ENCODE measurements around the gene TMCC1.
"Not testable (repeated sequence)": the region's sequence is repeated elsewhere in the genome, so short reads cannot be mapped to it uniquely, and the experiment has no call there.

The TMCC1 gene

GRCh38 chr3:129769616-129770015, 123.9 kb downstream of the TMCC1 start:
- DNase-seq, result no peak

GRCh38 chr3:129768728-129769127, 124.8 kb downstream of the TMCC1 start:
- no peak for DNase-seq

- no peak for DNase-seq
Measured at GRCh38 chr3:129766135-129766534, 127.4 kb downstream of the TMCC1 start.

GRCh38 chr3:129764090-129764489, 129.4 kb downstream of the TMCC1 start:
- no peak for DNase-seq

- DNase-seq, result no peak
Measured at GRCh38 chr3:129758785-129759320, 134.7 kb downstream of the TMCC1 start.

GRCh38 chr3:129758306-129758705, 135.2 kb downstream of the TMCC1 start:
- DNase-seq, result no peak

- DNase-seq, result no peak
Measured at GRCh38 chr3:129756871-129757270, 136.6 kb downstream of the TMCC1 start.

GRCh38 chr3:129751105-129751504, 142.4 kb downstream of the TMCC1 start:
- not testable (repeated sequence) for DNase-seq

GRCh38 chr3:129749692-129750091, 143.8 kb downstream of the TMCC1 start:
- DNase-seq, result no peak

GRCh38 chr3:129747992-129748391, 145.5 kb downstream of the TMCC1 start:
- no peak for DNase-seq

GRCh38 chr3:129747136-129747535, 146.4 kb downstream of the TMCC1 start:
- DNase-seq, result no peak

GRCh38 chr3:129746629-129747028, 146.9 kb downstream of the TMCC1 start:
- DNase-seq, result no peak

- no peak for DNase-seq
Measured at GRCh38 chr3:129745253-129745652, 148.3 kb downstream of the TMCC1 start.

GRCh38 chr3:129741794-129742193, 151.7 kb downstream of the TMCC1 start:
- DNase-seq, result no peak

- no peak for DNase-seq
Measured at GRCh38 chr3:129740090-129740489, 153.4 kb downstream of the TMCC1 start.

- no peak for DNase-seq
Measured at GRCh38 chr3:129739634-129740033, 153.9 kb downstream of the TMCC1 start.

- no peak for DNase-seq
Measured at GRCh38 chr3:129738172-129738571, 155.3 kb downstream of the TMCC1 start.

GRCh38 chr3:129736070-129736469, 157.4 kb downstream of the TMCC1 start:
- DNase-seq, result no peak

- no peak for DNase-seq
Measured at GRCh38 chr3:129735638-129736037, 157.9 kb downstream of the TMCC1 start.

- DNase-seq, result no peak
Measured at GRCh38 chr3:129734449-129734848, 159.1 kb downstream of the TMCC1 start.

- DNase-seq, result no peak
Measured at GRCh38 chr3:129732200-129732876, 161.2 kb downstream of the TMCC1 start.

- DNase-seq, result no peak
Measured at GRCh38 chr3:129727707-129728106, 165.8 kb downstream of the TMCC1 start.

- no peak for DNase-seq
Measured at GRCh38 chr3:129723558-129724324, 169.8 kb downstream of the TMCC1 start.

- DNase-seq, result no peak
Measured at GRCh38 chr3:129722527-129722926, 171.0 kb downstream of the TMCC1 start.

Data from activated CD8-positive, alpha-beta memory T cell treated with anti-CD3 and anti-CD28 coated beads, Interleukin-2, amount 50 U/mL, for 4 hours (primary cell).